Adrenal gland (tissue), 12 donors: Measurements from ENCODE around the gene KIF1C. TPM values are rescaled to one million over a fixed set of nuclear protein-coding genes. Genes with fewer than 3 reads are reported as not detected.

Experiments used
- DNase-seq, 7 donors: peaks; one replicate each; pipeline ENCODE4 v3.0.0-alpha.2; 2019 to 2020
- H3K27ac ChIP-seq, 5 donors: fragments of 200-600 bp; sonication (generic) in 4 of 5; 1 replicate in 3 of 5; 2 replicates in 2 of 5; pipeline versions ENCODE4 v1.5.1 to v1.8.0; 2016 to 2020; ENCODE audit warnings: mild to moderate bottlenecking in 1 of 5
- H3K27me3 ChIP-seq: fragments of 200-600 bp; 2 replicates; pipeline ENCODE4 v1.8.0; 2021
- H3K36me3 ChIP-seq, 2 donors: fragments of 200-600 bp; replicated peaks in 1 of 2; 1 replicate in 1 of 2; 2 replicates in 1 of 2; pipeline versions ENCODE4 v1.5.1 to v1.8.0; 2018 to 2022
- H3K4me1 ChIP-seq, 2 donors: fragments of 200-600 bp; replicated peaks in 1 of 2; 1 replicate in 1 of 2; 2 replicates in 1 of 2; pipeline versions ENCODE4 v1.5.1 to v1.8.0; 2018 to 2021
- H3K4me3 ChIP-seq, 4 donors: fragments of 200-600 bp; sonication (generic) in 3 of 4; one replicate each; pipeline ENCODE4 v1.5.1; 2016 to 2018
- H3K9me3 ChIP-seq, 3 donors: fragments of 200-600 bp; sonication (generic) in 1 of 3; replicated peaks in 1 of 3; 1 replicate in 2 of 3; 2 replicates in 1 of 3; pipeline versions ENCODE4 v1.5.1 to v1.8.0; 2016 to 2021
- CTCF ChIP-seq, 6 experiments: fragments of 450-650 bp in 4 of 6; fragments of 200-600 bp in 2 of 6; sonication (generic) in 1 of 6; IDR thresholded peaks; 1 replicate in 5 of 6; 2 replicates in 1 of 6; pipeline versions ENCODE4 v1.5.1 to v1.8.0; 2016 to 2021; ENCODE audit warnings: antibody characterized with exemption in 6 of 6, mild to moderate bottlenecking in 2 of 6, moderate library complexity in 1 of 6
- POLR2A ChIP-seq, 2 donors: fragments of 450-650 bp; IDR thresholded peaks; one replicate each; pipeline ENCODE4 v1.6.1; 2017; ENCODE audit warnings: antibody characterized with exemption in 2 of 2, mild to moderate bottlenecking in 2 of 2, moderate library complexity in 1 of 2
- WGBS, 4 donors: extraction: QIAGEN DNeasy Blood & Tissue Kit in 2 of 4; methylation state at CpG; one replicate each; pipeline versions ENCODE4 v1.1.5 to v1.1.7; 2013 to 2017; 5-methylcytosine and 5-hydroxymethylcytosine counted together
- intact Hi-C, 2 donors: fragments of 100-400 bp; cut with DNase I; formaldehyde crosslinking; loops; one replicate each; pipeline versions ENCODE4 v1.14.1 to v1.15.0; 2022 to 2023
- polyA plus RNA-seq, 3 donors: library from polyadenylated mRNA; stranded (reverse); fragments of 200-250 nt in 2 of 3; fragments of 350-450 nt in 1 of 3; fragmentation: Illumina TruSeq in 1 of 3; extraction: RNeasy Lipid Tissue Mini Kit (QIAGEN cat#74804) in 1 of 3; gene quantifications; one replicate each; pipeline ENCODE4 v1.2.3, GENCODE V29; 2013 to 2014
- total RNA-seq, 9 donors: library from RNA; depleted of rRNA in 4 of 9; stranded (reverse); fragments of >200 nt in 4 of 9; fragments of 120-200 nt in 1 of 9; fragmentation: NEBNext Ultra II Directional in 1 of 9; extraction: Animal tissue kit (Norgen Biotek cat#: 25700) in 1 of 9; gene quantifications; one replicate each; pipeline versions ENCODE4 v1.1.0 to v1.2.4, GENCODE V29; 2013 to 2023
- donor health status: healthy with polysubstance abuse.
- donor health status: Bipolar disorder and iron deficiency.
- donor health status: DM: yes; HTN: yes; CAD: no.
- donor health status: DM: no; HTN: no; CAD: no.
- donor health status: DM: no; HTN: no; CAD: no.
- donor health status: DM: yes; HTN: yes; CAD: no.

Gene KIF1C
- total and polyA plus RNA-seq, 12 donors = 16.2 to 91.0 (median 55.4) TPM

GRCh38 chr17:5032865-5033264, 35.1 kb downstream of the KIF1C start:
- H3K4me3 ChIP-seq = no peak overlapping the region
- H3K4me1 ChIP-seq = peaks cover 0 to 3% of the 10 kb centered on the region in 2 donors
- TF ChIP-seq POLR2A (IDR thresholded peaks at IDR 0.05) = no peak
- no peak for TF ChIP-seq CTCF (IDR thresholded peaks at IDR 0.05)
- H3K27me3 ChIP-seq = peaks cover 6% of the 10 kb centered on the region
- H3K36me3 ChIP-seq = no peaks in the 10 kb centered on the region
- H3K9me3 ChIP-seq = no peaks in the 10 kb centered on the region
- intact Hi-C loops = no loop called here
- no peak overlapping the region for H3K27ac ChIP-seq
- no peak for DNase-seq
- 80 to 100% (median 95%) methylated on average over 1 to 6 of the region's 6 CpGs for WGBS, 4 donors

GRCh38 chr17:5033352-5034015, 35.7 kb downstream of the KIF1C start:
- no peak for DNase-seq
- H3K4me1 ChIP-seq = peaks cover 0 to 3% of the 10 kb centered on the region in 2 donors
- H3K9me3 ChIP-seq = no peaks in the 10 kb centered on the region
- TF ChIP-seq CTCF (IDR thresholded peaks at IDR 0.05) (no peak), POLR2A (IDR thresholded peaks at IDR 0.05) (no peak)
- H3K4me3 ChIP-seq = no peak overlapping the region
- peaks cover 6% of the 10 kb centered on the region for H3K27me3 ChIP-seq
- H3K36me3 ChIP-seq = no peaks in the 10 kb centered on the region
- intact Hi-C loops = no loop called here
- 78 to 97% (median 87%) methylated on average over 7 to 13 of the region's 13 CpGs for WGBS, 4 donors
- no peak overlapping the region for H3K27ac ChIP-seq

GRCh38 chr17:5034063-5034462, 36.3 kb downstream of the KIF1C start:
- Histone ChIP-seq H3K4me3 (no peak overlapping the region), H3K4me1 (peaks cover 0 to 3% of the 10 kb centered on the region in 2 donors), H3K27me3 (peaks cover 6% of the 10 kb centered on the region), H3K9me3 (no peaks in the 10 kb centered on the region), H3K27ac (no peak overlapping the region), H3K36me3 (no peaks in the 10 kb centered on the region)
- no peak for DNase-seq
- TF ChIP-seq POLR2A (IDR thresholded peaks at IDR 0.05) = no peak
- no peak for TF ChIP-seq CTCF (IDR thresholded peaks at IDR 0.05)
- WGBS, 4 donors = 72 to 96% (median 86%) methylated on average over 3 to 5 of the region's 5 CpGs
- intact Hi-C loops = no loop called here

GRCh38 chr17:5034651-5035050, 36.9 kb downstream of the KIF1C start:
- intact Hi-C loops = no loop called here
- TF ChIP-seq CTCF (IDR thresholded peaks at IDR 0.05) (no peak), POLR2A (IDR thresholded peaks at IDR 0.05) (no peak)

More at GRCh38 chr17:5034651-5035050, 36.9 kb downstream of the KIF1C start:
- 85 to 95% (median 87%) methylated on average over 10 to 14 of the region's 14 CpGs for WGBS, 4 donors
- no peak for DNase-seq
- Histone ChIP-seq H3K4me3 (no peak overlapping the region), H3K36me3 (no peaks in the 10 kb centered on the region), H3K4me1 (peaks cover 0 to 3% of the 10 kb centered on the region in 2 donors), H3K27me3 (peaks cover 6% of the 10 kb centered on the region), H3K9me3 (no peaks in the 10 kb centered on the region), H3K27ac (no peak overlapping the region)
